Ovary (tissue), 9 donors: ENCODE measurements around the gene RAD52. TPM values are rescaled to one million over a fixed set of nuclear protein-coding genes. Genes with fewer than 3 reads are reported as not detected.

Experiments
- DNase-seq, 5 donors: peaks; one replicate each; pipeline ENCODE4 v3.0.0-alpha.2; 2019 to 2020
- H3K27ac ChIP-seq, 2 donors: fragments of 200-600 bp; one replicate each; pipeline versions ENCODE4 v1.5.1 to v1.8.0; 2019 to 2022
- H3K27me3 ChIP-seq: fragments of 200-600 bp; one replicate; pipeline ENCODE4 v1.8.0; 2022
- H3K36me3 ChIP-seq: fragments of 200-600 bp; sonication (generic); one replicate; pipeline ENCODE4 v1.5.1; 2019
- H3K4me1 ChIP-seq: one replicate; pipeline ENCODE4 v1.8.1; 2013; ENCODE audit warnings: mild to moderate bottlenecking, moderate library complexity; ENCODE audit not compliant: insufficient read depth
- H3K4me3 ChIP-seq: fragments of 200-600 bp; sonication (generic); one replicate; pipeline ENCODE4 v1.5.1; 2017
- H3K9me3 ChIP-seq, 2 donors: fragments of 200-600 bp in 1 of 2; sonication (generic) in 1 of 2; one replicate each; pipeline versions ENCODE4 v1.5.1 to v1.8.1; 2013 to 2019; ENCODE audit warnings: mild to moderate bottlenecking in 1 of 2, moderate library complexity in 1 of 2
- EP300 ChIP-seq: sonication (generic); formaldehyde crosslinking; IDR thresholded peaks from one replicate; pipeline ENCODE4 v1.6.1; 2017; ENCODE audit warnings: antibody characterized with exemption
- POLR2A ChIP-seq: fragments of 450-650 bp; IDR thresholded peaks from one replicate; pipeline ENCODE4 v1.6.1; 2017; ENCODE audit warnings: antibody characterized with exemption, mild to moderate bottlenecking, moderate library complexity
- WGBS, 3 donors: extraction: QIAGEN DNeasy Blood & Tissue Kit in 1 of 3; methylation state at CpG; one replicate each; pipeline versions ENCODE4 v1.1.5 to v1.1.7; 2013 to 2017; 5-methylcytosine and 5-hydroxymethylcytosine counted together
- intact Hi-C, 4 donors: fragments of 100-400 bp; cut with DNase I; formaldehyde crosslinking; loops; one replicate each; pipeline versions ENCODE4 v1.11.0 to v1.15.1; 2022 to 2023
- polyA plus RNA-seq, 2 donors: library from polyadenylated mRNA; stranded (reverse); fragments of 200-250 nt in 1 of 2; fragments of 350-450 nt in 1 of 2; fragmentation: Illumina TruSeq in 1 of 2; extraction: RNeasy Lipid Tissue Mini Kit (QIAGEN cat#74804) in 1 of 2; gene quantifications; one replicate each; pipeline ENCODE4 v1.2.3, GENCODE V29; 2013 to 2014
- total RNA-seq, 7 donors: library from RNA; depleted of rRNA in 2 of 7; stranded (reverse); fragments of >200 nt in 2 of 7; fragmentation: NEBNext Ultra II Directional in 3 of 7; extraction: Animal tissue kit (Norgen Biotek cat#: 25700) in 3 of 7; gene quantifications; one replicate each; pipeline versions ENCODE4 v1.1.0 to v1.2.4, GENCODE V29; 2016 to 2023
- TF ChIP-seq, protein P1 (sequence below), 3 donors: fragments of 450-650 bp in 2 of 3; fragments of 200-600 bp in 1 of 3; IDR thresholded peaks; one replicate each; pipeline versions ENCODE4 v1.5.1 to v1.8.0; 2016 to 2022; ENCODE audit warnings: antibody characterized with exemption in 3 of 3, mild to moderate bottlenecking in 1 of 3
- donor health status: DM: no; HTN: no; CAD: no; lungs with moderate emphysema.
- donor health status: DM: no; HTN: no; CAD: no.
- donor health status: Bipolar disorder and iron deficiency.
- donor health status: DM: yes; HTN: yes; CAD: no.
- donor health status: DM: no; HTN: no; CAD: no.
- donor health status: DM: yes; HTN: yes; CAD: no.

Gene RAD52
- total and polyA plus RNA-seq, 9 donors: 8.9 to 20.2 (median 13.0) TPM

- DNase-seq: no peak
- TF ChIP-seq, protein P1, sequence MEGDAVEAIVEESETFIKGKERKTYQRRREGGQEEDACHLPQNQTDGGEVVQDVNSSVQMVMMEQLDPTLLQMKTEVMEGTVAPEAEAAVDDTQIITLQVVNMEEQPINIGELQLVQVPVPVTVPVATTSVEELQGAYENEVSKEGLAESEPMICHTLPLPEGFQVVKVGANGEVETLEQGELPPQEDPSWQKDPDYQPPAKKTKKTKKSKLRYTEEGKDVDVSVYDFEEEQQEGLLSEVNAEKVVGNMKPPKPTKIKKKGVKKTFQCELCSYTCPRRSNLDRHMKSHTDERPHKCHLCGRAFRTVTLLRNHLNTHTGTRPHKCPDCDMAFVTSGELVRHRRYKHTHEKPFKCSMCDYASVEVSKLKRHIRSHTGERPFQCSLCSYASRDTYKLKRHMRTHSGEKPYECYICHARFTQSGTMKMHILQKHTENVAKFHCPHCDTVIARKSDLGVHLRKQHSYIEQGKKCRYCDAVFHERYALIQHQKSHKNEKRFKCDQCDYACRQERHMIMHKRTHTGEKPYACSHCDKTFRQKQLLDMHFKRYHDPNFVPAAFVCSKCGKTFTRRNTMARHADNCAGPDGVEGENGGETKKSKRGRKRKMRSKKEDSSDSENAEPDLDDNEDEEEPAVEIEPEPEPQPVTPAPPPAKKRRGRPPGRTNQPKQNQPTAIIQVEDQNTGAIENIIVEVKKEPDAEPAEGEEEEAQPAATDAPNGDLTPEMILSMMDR (IDR thresholded peaks at IDR 0.05): no peak
- TF ChIP-seq EP300: no peak
- no peak for TF ChIP-seq POLR2A
- intact Hi-C loops: no loop called here
- H3K9me3 ChIP-seq: no peaks in the 10 kb centered on the region
- WGBS, 3 donors: 2 to 6% (median 5%) methylated on average over 1 of the region's 1 CpG
- no peak overlapping the region for H3K4me3 ChIP-seq
- H3K27me3 ChIP-seq: no peaks in the 10 kb centered on the region
- H3K36me3 ChIP-seq: no peaks in the 10 kb centered on the region
- H3K27ac ChIP-seq: no peak overlapping the region
- H3K4me1 ChIP-seq: peaks cover 12% of the 10 kb centered on the region
Observed at GRCh38 chr12:992647-993046, 43.2 kb upstream of the RAD52 start.

GRCh38 chr12:991350-992333 is 42.1 kb upstream of the RAD52 start:
- no peaks in the 10 kb centered on the region for H3K36me3 ChIP-seq
- TF ChIP-seq, protein P1 (IDR thresholded peaks at IDR 0.05): no peak
- no peak for TF ChIP-seq POLR2A
- no peak for TF ChIP-seq EP300
- peak overlapping the region; percentile 88 to 96 for H3K27ac ChIP-seq
- DNase-seq: peak in 1 of 5 donors; percentile 59
- WGBS, 3 donors: 8 to 9% (median 8%) methylated on average over 30 to 48 of the region's 48 CpGs
- no peaks in the 10 kb centered on the region for H3K27me3 ChIP-seq
- H3K4me3 ChIP-seq: peak overlapping the region; percentile 57
- H3K4me1 ChIP-seq: peaks cover 9% of the 10 kb centered on the region
- intact Hi-C loops: no loop called here
- no peaks in the 10 kb centered on the region for H3K9me3 ChIP-seq

- no peaks in the 10 kb centered on the region for H3K36me3 ChIP-seq
- H3K9me3 ChIP-seq: no peaks in the 10 kb centered on the region
- peak; percentile 89 to 93 (median 90) for DNase-seq
- peaks cover 9% of the 10 kb centered on the region for H3K4me1 ChIP-seq
- WGBS, 3 donors: 0% methylated on average over 60 to 87 of the region's 87 CpGs
- TF ChIP-seq EP300 (no peak), POLR2A (peak; percentile 67)
- TF ChIP-seq, protein P1 (IDR thresholded peaks at IDR 0.05): peak in 2 of 3 donors; percentile 22 to 31
- H3K27me3 ChIP-seq: no peaks in the 10 kb centered on the region
- H3K27ac ChIP-seq: peak within 1 kb of the TSS; percentile 88 to 96
- H3K4me3 ChIP-seq: peak within 1 kb of the TSS; percentile 57
- intact Hi-C loops: no loop called here
Observed at GRCh38 chr12:990661-991349, 41.3 kb upstream of the RAD52 start, which contains the start of gene ERC1. TSS of gene ERC1 (plus strand) at chr12:991223. CDS start at chr12:1027904, 36,681 bp downstream.
